Transverse colon (tissue), 3 donors: ENCODE data around the gene ADGRB3.

Experiments
- CTCF ChIP-seq, 5 experiments: fragments of 200-600 bp in 3 of 5; fragments of 450-650 bp in 2 of 5; sonication (generic) in 3 of 5; IDR thresholded peaks; 1 replicate in 2 of 5; 2 replicates in 3 of 5; pipeline ENCODE4 v1.5.1; 2016 to 2017; ENCODE audit warnings: antibody characterized with exemption in 5 of 5, inconsistent platforms in 3 of 5, mild to moderate bottlenecking in 2 of 5, moderate library complexity in 1 of 5
- EP300 ChIP-seq: sonication (generic); formaldehyde crosslinking; IDR thresholded peaks from one replicate; pipeline ENCODE4 v1.6.1; 2017; ENCODE audit warnings: antibody characterized with exemption, low read depth
- POLR2A ChIP-seq: fragments of 450-650 bp; IDR thresholded peaks from one replicate; pipeline ENCODE4 v1.6.1; 2016; ENCODE audit warnings: antibody characterized with exemption, mild to moderate bottlenecking, moderate library complexity

DNA sequence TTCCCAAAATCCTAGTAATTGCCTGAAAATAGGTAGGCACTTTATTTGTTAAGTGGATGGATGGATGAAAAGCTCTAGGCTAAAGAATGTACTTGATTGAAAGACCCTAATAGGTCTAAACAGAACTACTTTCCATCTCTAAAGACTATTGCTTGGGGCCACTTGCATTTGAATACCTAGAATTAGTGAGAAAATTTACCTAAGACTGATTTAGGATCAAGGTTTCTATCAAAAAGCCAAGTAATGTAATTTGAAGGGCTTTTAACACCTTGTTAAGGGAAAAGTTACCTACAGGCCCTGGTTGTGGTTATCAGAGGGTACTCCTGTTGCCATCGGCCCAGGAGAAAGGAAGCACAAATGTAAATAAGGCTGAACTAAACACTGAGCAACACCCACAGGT is 581.0 kb downstream of the ADGRB3 start:
- TF ChIP-seq CTCF (IDR thresholded peaks at IDR 0.05) (no peak), POLR2A (no peak), EP300 (no peak)
